Measurements from ENCODE around the gene AMOTL1.

The AMOTL1 gene

GRCh38 chr11:94746721-94747120 lies 21.4 kb upstream of the AMOTL1 start:
- H3K4me1 ChIP-seq (ENCODE audit: control insufficient read depth, low read depth, low read length) = no peaks in the 10 kb centered on the region
- H3K36me3 ChIP-seq (ENCODE audit: control insufficient read depth, low read depth, low read length) = no peaks in the 10 kb centered on the region
- no peak overlapping the region for H3K9ac ChIP-seq (ENCODE audit: low read length)
- no peak overlapping the region for H3K27ac ChIP-seq (ENCODE audit: low read length)
- peaks cover 5% of the 10 kb centered on the region for H3K27me3 ChIP-seq (ENCODE audit: control insufficient read depth, insufficient read depth, low read length)
- H3K4me3 ChIP-seq (ENCODE audit: low read length) = no peak overlapping the region
- no peaks in the 10 kb centered on the region for H3K9me3 ChIP-seq (ENCODE audit: control insufficient read depth, low read depth, low read length)

GRCh38 chr11:94747146-94747545 lies 21.0 kb upstream of the AMOTL1 start:
- Histone ChIP-seq H3K36me3 (ENCODE audit: control insufficient read depth, low read depth, low read length) (no peaks in the 10 kb centered on the region), H3K4me3 (ENCODE audit: low read length) (no peak overlapping the region), H3K27me3 (ENCODE audit: control insufficient read depth, insufficient read depth, low read length) (peaks cover under 1% of the 10 kb centered on the region), H3K27ac (ENCODE audit: low read length) (no peak overlapping the region), H3K9me3 (ENCODE audit: control insufficient read depth, low read depth, low read length) (no peaks in the 10 kb centered on the region), H3K4me1 (ENCODE audit: control insufficient read depth, low read depth, low read length) (no peaks in the 10 kb centered on the region), H3K9ac (ENCODE audit: low read length) (no peak overlapping the region)

DNA sequence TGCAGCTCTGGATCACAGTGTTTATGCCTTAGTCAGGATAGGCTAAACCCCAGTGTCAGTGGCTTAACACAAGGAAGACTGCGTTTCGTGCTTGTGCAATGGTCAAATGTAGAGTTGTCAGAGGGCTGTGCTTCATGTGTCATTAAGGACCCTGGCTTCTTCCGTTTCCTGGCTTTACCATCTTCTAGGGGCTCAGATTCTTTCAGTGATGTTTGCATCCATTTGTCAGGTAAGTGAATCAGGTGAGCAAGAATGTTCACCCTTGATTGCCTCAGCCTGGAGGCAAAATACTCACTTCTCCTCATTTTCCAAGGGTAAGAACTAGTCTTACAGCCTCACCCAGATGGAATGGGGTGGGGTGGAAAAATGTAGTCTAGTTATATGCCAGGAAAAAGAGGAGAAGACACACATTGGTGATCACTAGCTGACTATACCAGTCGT lies 20.5 kb upstream of the AMOTL1 start:
- Histone ChIP-seq H3K27me3 (ENCODE audit: control insufficient read depth, insufficient read depth, low read length) (no peaks in the 10 kb centered on the region), H3K9ac (ENCODE audit: low read length) (no peak overlapping the region), H3K9me3 (ENCODE audit: control insufficient read depth, low read depth, low read length) (no peaks in the 10 kb centered on the region), H3K36me3 (ENCODE audit: control insufficient read depth, low read depth, low read length) (no peaks in the 10 kb centered on the region), H3K27ac (ENCODE audit: low read length) (no peak overlapping the region), H3K4me3 (ENCODE audit: low read length) (no peak overlapping the region), H3K4me1 (ENCODE audit: control insufficient read depth, low read depth, low read length) (peaks cover 3% of the 10 kb centered on the region)

DNA sequence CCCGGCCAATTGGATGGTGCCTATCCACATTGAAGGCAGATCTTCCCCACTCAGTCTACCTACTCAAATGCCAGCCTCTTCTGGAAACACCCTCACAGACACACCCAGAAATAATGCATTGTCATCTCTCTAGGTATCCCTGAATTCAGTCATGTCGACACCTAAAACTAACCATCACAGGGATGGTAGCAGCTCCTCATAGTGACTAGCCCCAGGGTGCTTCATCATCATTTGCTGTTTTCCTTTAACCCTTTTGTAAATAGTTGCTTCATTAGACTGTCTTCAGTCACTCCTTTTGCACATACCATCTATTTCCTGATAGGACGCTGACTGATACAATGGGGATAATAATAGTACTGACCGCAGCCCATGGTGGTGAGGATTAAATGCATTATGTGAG lies 18.8 kb upstream of the AMOTL1 start:
- Histone ChIP-seq H3K4me3 (ENCODE audit: low read length) (no peak overlapping the region), H3K27me3 (ENCODE audit: control insufficient read depth, insufficient read depth, low read length) (no peaks in the 10 kb centered on the region), H3K4me1 (ENCODE audit: control insufficient read depth, low read depth, low read length) (peaks cover 7% of the 10 kb centered on the region), H3K36me3 (ENCODE audit: control insufficient read depth, low read depth, low read length) (no peaks in the 10 kb centered on the region), H3K27ac (ENCODE audit: low read length) (no peak overlapping the region), H3K9me3 (ENCODE audit: control insufficient read depth, low read depth, low read length) (no peaks in the 10 kb centered on the region), H3K9ac (ENCODE audit: low read length) (no peak overlapping the region)

GRCh38 chr11:94750319-94751217 lies 17.6 kb upstream of the AMOTL1 start:
- Histone ChIP-seq H3K36me3 (ENCODE audit: control insufficient read depth, low read depth, low read length) (no peaks in the 10 kb centered on the region), H3K27me3 (ENCODE audit: control insufficient read depth, insufficient read depth, low read length) (no peaks in the 10 kb centered on the region), H3K27ac (ENCODE audit: low read length) (no peak overlapping the region), H3K4me1 (ENCODE audit: control insufficient read depth, low read depth, low read length) (peaks cover 7% of the 10 kb centered on the region), H3K9ac (ENCODE audit: low read length) (no peak overlapping the region), H3K9me3 (ENCODE audit: control insufficient read depth, low read depth, low read length) (no peaks in the 10 kb centered on the region), H3K4me3 (ENCODE audit: low read length) (no peak overlapping the region)

GRCh38 chr11:94751218-94751609 lies 16.9 kb upstream of the AMOTL1 start:
- Histone ChIP-seq H3K4me1 (ENCODE audit: control insufficient read depth, low read depth, low read length) (peaks cover 7% of the 10 kb centered on the region), H3K27me3 (ENCODE audit: control insufficient read depth, insufficient read depth, low read length) (no peaks in the 10 kb centered on the region), H3K9ac (ENCODE audit: low read length) (no peak overlapping the region), H3K36me3 (ENCODE audit: control insufficient read depth, low read depth, low read length) (no peaks in the 10 kb centered on the region), H3K4me3 (ENCODE audit: low read length) (no peak overlapping the region), H3K9me3 (ENCODE audit: control insufficient read depth, low read depth, low read length) (no peaks in the 10 kb centered on the region), H3K27ac (ENCODE audit: low read length) (no peak overlapping the region)

DNA sequence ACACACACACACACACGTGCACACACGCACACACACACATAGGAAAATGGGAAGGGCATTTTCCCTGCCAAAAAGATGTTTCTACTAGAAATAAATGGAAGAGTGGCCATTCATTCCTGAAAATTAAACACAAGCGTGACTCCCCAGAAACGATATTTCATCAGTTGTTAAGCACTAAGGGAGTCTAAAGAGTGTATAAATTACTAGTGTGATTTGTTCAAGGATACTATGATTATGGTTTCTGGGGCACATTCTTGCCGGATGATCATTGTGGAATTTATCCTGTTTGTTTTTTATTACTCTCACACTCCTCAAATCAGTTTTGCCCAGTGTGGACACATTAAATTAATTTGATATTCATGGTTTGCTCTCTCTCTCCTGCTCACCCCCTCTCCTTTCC lies 16.4 kb upstream of the AMOTL1 start:
- Histone ChIP-seq H3K27ac (ENCODE audit: low read length) (no peak overlapping the region), H3K9ac (ENCODE audit: low read length) (no peak overlapping the region), H3K4me3 (ENCODE audit: low read length) (no peak overlapping the region), H3K4me1 (ENCODE audit: control insufficient read depth, low read depth, low read length) (peaks cover 7% of the 10 kb centered on the region), H3K36me3 (ENCODE audit: control insufficient read depth, low read depth, low read length) (no peaks in the 10 kb centered on the region), H3K9me3 (ENCODE audit: control insufficient read depth, low read depth, low read length) (no peaks in the 10 kb centered on the region), H3K27me3 (ENCODE audit: control insufficient read depth, insufficient read depth, low read length) (no peaks in the 10 kb centered on the region)

GRCh38 chr11:94753630-94754029 lies 14.5 kb upstream of the AMOTL1 start:
- no peak overlapping the region for H3K9ac ChIP-seq (ENCODE audit: low read length)
- H3K27me3 ChIP-seq (ENCODE audit: control insufficient read depth, insufficient read depth, low read length) = no peaks in the 10 kb centered on the region
- peaks cover 18% of the 10 kb centered on the region for H3K4me1 ChIP-seq (ENCODE audit: control insufficient read depth, low read depth, low read length)
- no peaks in the 10 kb centered on the region for H3K9me3 ChIP-seq (ENCODE audit: control insufficient read depth, low read depth, low read length)
- no peaks in the 10 kb centered on the region for H3K36me3 ChIP-seq (ENCODE audit: control insufficient read depth, low read depth, low read length)
- no peak overlapping the region for H3K27ac ChIP-seq (ENCODE audit: low read length)
- H3K4me3 ChIP-seq (ENCODE audit: low read length) = no peak overlapping the region

DNA sequence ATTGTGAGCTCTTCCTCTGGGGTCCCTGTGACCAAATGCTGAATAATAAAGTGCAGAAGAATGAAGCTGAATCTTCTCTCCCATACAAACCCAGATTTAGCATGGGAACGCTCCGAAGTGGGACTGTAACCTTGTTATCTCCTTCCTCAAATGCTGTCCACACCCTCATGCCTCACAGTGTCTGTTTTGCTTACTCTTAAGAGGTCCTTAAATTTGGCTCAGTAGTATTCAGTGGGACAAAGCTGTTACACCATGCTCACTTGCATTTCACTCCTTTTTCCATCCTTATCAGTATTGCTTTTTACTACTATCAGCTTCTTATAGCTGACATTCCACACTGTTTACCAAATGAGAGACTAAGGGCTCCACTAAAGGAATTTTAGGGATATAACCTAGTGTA lies 13.8 kb upstream of the AMOTL1 start:
- Histone ChIP-seq H3K4me3 (ENCODE audit: low read length) (no peak overlapping the region), H3K36me3 (ENCODE audit: control insufficient read depth, low read depth, low read length) (no peaks in the 10 kb centered on the region), H3K27ac (ENCODE audit: low read length) (no peak overlapping the region), H3K4me1 (ENCODE audit: control insufficient read depth, low read depth, low read length) (peaks cover 18% of the 10 kb centered on the region), H3K9ac (ENCODE audit: low read length) (no peak overlapping the region), H3K9me3 (ENCODE audit: control insufficient read depth, low read depth, low read length) (no peaks in the 10 kb centered on the region), H3K27me3 (ENCODE audit: control insufficient read depth, insufficient read depth, low read length) (no peaks in the 10 kb centered on the region)

- peaks cover 18% of the 10 kb centered on the region for H3K4me1 ChIP-seq (ENCODE audit: control insufficient read depth, low read depth, low read length)
- H3K36me3 ChIP-seq (ENCODE audit: control insufficient read depth, low read depth, low read length) = no peaks in the 10 kb centered on the region
- no peak overlapping the region for H3K4me3 ChIP-seq (ENCODE audit: low read length)
- no peaks in the 10 kb centered on the region for H3K9me3 ChIP-seq (ENCODE audit: control insufficient read depth, low read depth, low read length)
- H3K27ac ChIP-seq (ENCODE audit: low read length) = no peak overlapping the region
- no peak overlapping the region for H3K9ac ChIP-seq (ENCODE audit: low read length)
- H3K27me3 ChIP-seq (ENCODE audit: control insufficient read depth, insufficient read depth, low read length) = no peaks in the 10 kb centered on the region
Observed at GRCh38 chr11:94754819-94755218, 13.3 kb upstream of the AMOTL1 start.

GRCh38 chr11:94755494-94755893 lies 12.7 kb upstream of the AMOTL1 start:
- Histone ChIP-seq H3K27ac (ENCODE audit: low read length) (no peak overlapping the region), H3K36me3 (ENCODE audit: control insufficient read depth, low read depth, low read length) (no peaks in the 10 kb centered on the region), H3K9ac (ENCODE audit: low read length) (no peak overlapping the region), H3K4me1 (ENCODE audit: control insufficient read depth, low read depth, low read length) (peaks cover 18% of the 10 kb centered on the region), H3K27me3 (ENCODE audit: control insufficient read depth, insufficient read depth, low read length) (no peaks in the 10 kb centered on the region), H3K4me3 (ENCODE audit: low read length) (no peak overlapping the region), H3K9me3 (ENCODE audit: control insufficient read depth, low read depth, low read length) (no peaks in the 10 kb centered on the region)
